Peyer's patch (tissue), 4 donors: ENCODE results near the gene EVC2.
"Not testable (repeated sequence)": the region's sequence is repeated elsewhere in the genome, so short reads cannot be mapped to it uniquely, and the experiment has no call there.

ENCODE experiments used
- CTCF ChIP-seq, 6 experiments: fragments of 450-650 bp in 4 of 6; fragments of 200-600 bp in 2 of 6; sonication (generic) in 1 of 6; IDR thresholded peaks; one replicate each; pipeline ENCODE4 v1.5.1; 2017 to 2019; ENCODE audit warnings: antibody characterized with exemption in 6 of 6, mild to moderate bottlenecking in 3 of 6, moderate library complexity in 1 of 6
- POLR2A ChIP-seq, 2 donors: fragments of 450-650 bp; IDR thresholded peaks; one replicate each; pipeline ENCODE4 v1.5.1; 2017; ENCODE audit warnings: antibody characterized with exemption in 2 of 2, mild to moderate bottlenecking in 2 of 2, moderate library complexity in 2 of 2

- TF ChIP-seq CTCF, POLR2A (IDR thresholded peaks at IDR 0.05): not testable (repeated sequence)
Measured at GRCh38 chr4:5593828-5594227, 114.5 kb downstream of the EVC2 start.
